H54 (cell line): ENCODE results near the gene NRAP.

Experiments used
- DNase-seq: peaks from one replicate; pipeline ENCODE4 v3.0.0; 2011; ENCODE audit warnings: low spot score, mixed read lengths; ENCODE audit not compliant: insufficient read length
- FAIRE-seq: peaks from 3 replicates; lab custom pipeline; 2011; peaks lifted over from hg19 to GRCh38; lab: Jason Lieb, UNC
- POLR2A ChIP-seq: IDR thresholded peaks from 2 replicates; pipeline ENCODE4 v1.6.1; 2011; ENCODE audit warnings: low read depth, mild to moderate bottlenecking, low read length

Gene NRAP

DNA sequence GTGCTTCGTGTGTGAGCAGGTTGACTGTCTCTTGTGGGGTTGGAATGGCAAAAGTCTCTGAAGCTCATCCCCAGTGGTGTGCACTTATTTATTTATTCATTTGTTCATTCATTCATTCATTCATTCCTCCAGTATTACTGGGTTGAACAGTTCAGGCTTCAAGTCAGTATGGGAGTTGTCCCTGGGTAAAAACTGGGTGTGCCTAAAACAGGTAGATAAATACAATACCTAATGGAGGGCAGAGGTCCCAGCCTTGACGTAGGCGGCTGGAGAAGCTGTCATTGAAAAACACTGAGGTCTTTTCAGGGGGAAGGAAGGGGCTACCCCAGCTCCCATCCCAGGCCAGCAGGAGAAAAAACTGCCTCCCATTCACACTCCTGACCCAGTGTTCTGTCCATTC is 26.9 kb upstream of the NRAP start:
- TF ChIP-seq POLR2A: no peak
- DNase-seq (no peak), FAIRE-seq (no peak)

DNA sequence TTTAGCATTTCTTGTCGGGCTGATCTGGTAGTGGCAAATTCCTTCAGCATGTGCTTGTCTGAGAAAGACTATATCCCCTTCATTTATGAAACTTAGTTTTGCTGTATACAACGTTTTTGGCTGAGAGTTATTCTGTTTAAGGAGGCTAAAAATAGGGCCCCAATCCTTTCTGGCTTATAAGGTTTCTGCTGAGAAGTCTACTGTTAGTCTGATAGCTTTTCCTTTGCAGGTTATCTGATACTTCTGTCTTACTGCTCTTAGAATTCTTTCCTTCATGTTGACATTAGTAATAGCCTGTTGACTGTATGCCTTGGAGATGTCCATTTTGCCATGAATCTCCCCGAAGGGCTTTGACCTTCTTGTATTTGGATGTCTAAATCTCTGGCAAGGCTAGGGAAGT is 25.7 kb upstream of the NRAP start:
- FAIRE-seq (no peak), DNase-seq (no peak)
- no peak for TF ChIP-seq POLR2A

- DNase-seq (no peak), FAIRE-seq (no peak)
- TF ChIP-seq POLR2A: no peak
Observed at GRCh38 chr10:113689057-113689456, 25.2 kb upstream of the NRAP start.

GRCh38 chr10:113687037-113687436 is 23.2 kb upstream of the NRAP start:
- no peak for FAIRE-seq

GRCh38 chr10:113686028-113686427 is 22.2 kb upstream of the NRAP start:
- TF ChIP-seq POLR2A: no peak
- FAIRE-seq: no peak
- no peak for DNase-seq

More at GRCh38 chr10:113687037-113687436, 23.2 kb upstream of the NRAP start:
- no peak for TF ChIP-seq POLR2A
- no peak for DNase-seq

- DNase-seq: no peak
- no peak for FAIRE-seq
- no peak for TF ChIP-seq POLR2A
Observed at GRCh38 chr10:113683300-113683699, 19.5 kb upstream of the NRAP start.

DNA sequence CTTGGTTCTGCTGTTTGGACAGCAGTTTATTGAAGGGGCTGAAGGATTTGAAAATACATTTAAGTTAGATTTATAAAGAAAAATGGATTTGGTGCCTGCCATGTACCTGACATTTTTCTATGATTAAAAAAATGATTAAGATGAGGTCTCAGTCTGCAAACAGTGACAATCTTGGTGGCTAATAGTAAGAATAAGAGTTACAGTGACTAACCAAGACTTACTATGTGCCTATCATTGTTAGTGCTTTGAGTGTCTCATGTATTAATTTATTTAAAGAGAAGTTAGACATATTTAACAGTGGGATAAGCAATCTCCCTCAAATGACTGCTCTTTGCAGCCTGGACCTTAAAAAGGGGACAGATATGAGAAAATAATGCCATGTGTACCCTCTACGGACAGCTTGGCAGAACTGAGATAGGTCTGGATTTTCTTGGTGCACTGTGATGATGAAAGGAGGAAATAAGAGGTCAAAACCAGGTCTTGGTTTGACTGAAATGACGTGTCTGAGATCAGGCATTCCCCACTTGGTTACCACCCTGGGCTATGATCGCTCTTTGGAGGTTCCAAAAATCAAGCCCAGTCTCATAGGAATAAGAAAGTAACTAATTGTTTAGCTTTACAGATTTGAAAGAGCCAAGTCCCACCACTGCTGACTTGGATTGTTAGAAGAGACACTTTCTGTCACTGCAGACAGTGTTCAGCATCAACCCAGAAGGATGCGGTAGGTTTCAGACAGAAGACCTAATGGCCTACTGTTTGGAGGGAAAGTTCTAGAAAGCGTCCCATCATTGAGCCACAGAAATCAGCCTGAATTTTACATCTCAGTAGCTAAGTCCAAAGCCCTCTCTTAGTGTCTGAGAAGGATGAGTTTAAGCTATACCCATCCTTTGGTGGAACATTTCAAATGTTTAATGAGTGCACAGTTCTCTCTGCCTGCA is 18.0 kb upstream of the NRAP start:
- FAIRE-seq (no peak), DNase-seq (no peak)
- TF ChIP-seq POLR2A: no peak

DNA sequence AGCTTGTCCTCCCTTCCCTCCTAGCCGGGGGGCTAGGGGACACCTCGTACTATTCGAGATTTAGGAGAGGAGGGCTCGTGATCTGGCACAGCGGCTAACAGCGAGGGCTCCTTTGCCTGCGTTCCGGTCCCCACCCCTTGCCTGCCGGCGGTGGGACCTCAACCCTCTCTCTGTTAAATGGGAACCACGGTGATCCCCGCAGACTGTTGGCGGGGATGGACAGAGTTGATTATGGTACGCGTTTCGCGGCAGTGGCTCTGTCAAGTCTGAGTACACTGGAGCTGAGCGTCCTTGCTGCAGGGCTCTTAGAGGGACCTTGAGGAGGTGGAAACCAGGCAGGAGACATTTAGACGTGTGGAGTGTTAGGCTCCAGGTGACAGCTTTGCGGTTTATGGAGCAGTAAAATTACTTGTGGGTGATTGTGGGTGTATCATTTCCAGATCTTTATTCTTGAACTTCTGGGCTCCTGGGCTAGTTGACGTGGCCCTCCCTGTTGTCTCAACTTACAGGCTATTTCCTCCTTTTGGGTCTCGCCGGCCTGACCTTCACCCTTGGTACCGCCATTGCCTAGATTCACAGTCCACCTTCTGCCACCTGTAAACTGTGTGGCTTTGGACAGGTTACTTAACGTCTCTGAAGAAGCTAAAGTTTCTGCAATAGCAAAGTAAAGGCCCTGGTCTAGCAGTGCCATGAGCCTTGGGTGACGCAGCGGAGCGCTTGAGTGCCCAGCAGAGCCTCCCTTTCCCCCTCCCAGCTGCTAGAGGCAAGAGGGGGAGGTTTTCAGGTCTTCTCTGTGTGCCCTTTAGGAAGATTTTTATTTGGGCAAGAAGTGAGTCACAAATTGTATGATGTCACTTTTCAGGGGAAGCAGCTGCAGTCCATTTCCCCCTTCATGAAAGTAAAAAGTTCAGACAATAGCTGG is 16.6 kb upstream of the NRAP start:
- DNase-seq (peak; percentile 34), FAIRE-seq (no peak)
- no peak for TF ChIP-seq POLR2A

DNA sequence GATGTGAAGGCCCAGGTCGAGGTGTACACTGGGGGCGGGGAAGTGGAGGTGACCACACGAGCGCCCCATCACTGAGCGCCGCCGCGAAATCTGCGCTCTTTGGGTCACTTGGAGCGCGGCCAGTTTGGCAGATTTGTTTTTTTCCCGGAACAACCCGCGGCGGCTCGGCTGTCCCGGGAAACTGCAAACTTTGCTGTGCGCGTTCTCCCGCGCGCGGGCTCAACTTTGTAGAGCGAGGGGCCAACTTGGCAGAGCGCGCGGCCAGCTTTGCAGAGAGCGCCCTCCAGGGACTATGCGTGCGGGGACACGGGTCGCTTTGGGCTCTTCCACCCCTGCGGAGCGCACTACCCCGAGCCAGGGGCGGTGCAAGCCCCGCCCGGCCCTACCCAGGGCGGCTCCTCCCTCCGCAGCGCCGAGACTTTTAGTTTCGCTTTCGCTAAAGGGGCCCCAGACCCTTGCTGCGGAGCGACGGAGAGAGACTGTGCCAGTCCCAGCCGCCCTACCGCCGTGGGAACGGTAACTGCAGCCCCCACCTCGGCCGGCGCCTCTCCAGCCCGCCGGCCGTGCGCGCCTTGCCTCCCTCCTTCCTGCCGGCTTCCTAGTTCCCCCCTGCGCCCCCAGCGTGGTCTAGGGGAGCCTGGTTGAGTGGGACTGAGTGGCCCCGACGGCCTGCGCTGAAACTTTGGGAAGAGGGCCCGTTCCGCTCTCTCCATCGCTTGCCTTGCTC is 15.8 kb upstream of the NRAP start, which contains the start of gene CASP7:
Gene CASP7 (plus strand): TSS at position 450 of the 727 bp plus-strand sequence. CDS start 17,582 bp downstream, outside the sequence.
- peak; percentile 50 for TF ChIP-seq POLR2A
- DNase-seq (peak; percentile 58), FAIRE-seq (no peak)

DNA sequence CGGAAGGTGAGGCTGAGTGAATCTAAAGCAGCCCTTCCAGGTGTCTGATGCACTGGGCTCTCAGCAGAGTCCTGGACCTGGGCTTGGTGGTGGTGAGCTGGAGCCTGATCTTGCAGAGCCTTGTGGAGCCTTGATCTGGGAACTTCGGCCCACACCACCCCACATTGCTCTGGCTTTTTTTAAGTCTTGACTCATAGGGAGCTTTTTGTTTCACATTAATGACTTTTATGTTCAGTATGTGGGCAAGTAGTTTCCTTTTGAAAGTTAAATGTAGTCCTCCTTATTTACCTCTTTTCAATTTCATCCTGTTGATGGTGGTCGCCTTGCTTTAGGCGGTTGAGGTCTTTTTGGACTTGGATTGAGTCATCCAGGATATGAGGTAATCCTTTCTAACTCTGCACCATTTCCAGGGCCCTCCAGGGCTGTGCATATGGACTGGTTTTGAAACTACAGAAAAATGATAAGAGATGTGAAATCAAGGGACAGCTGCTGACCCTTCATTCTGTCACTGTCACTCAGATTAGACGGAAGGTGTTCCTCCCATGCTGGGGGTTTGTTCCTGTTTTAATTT is 2.9 kb upstream of the NRAP start:
- no peak for TF ChIP-seq POLR2A
- no peak for FAIRE-seq
- no peak for DNase-seq

DNA sequence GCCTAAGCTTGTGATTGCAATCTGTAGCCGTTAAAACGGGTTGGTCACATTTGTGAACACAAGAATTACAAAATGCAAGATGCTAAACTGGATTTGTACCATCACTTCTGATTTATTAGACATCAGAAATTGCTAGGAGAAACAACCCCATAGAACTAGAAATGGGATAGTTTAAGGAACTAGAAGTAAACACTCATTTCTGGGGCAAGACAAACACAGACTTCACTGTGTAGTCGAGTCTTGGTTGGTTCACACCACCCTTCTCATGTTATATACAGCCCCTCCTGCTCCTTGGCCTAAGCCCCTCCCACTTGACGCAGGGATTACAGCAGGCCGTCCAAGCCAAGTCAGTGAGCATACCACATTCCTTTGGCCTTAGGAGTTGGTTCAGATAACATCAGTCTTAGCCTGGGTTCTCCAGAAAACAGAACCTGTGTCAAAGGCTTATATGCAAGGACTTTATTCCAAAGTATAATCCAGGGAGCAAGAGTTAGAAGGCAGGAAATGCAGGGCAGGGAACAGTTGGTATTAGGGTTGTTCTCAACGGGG is 2.0 kb upstream of the NRAP start:
- FAIRE-seq (no peak), DNase-seq (no peak)
- no peak for TF ChIP-seq POLR2A

GRCh38 chr10:113665352-113665751 is 1.5 kb upstream of the NRAP start:
- TF ChIP-seq POLR2A: no peak
- FAIRE-seq: no peak
- no peak for DNase-seq

- FAIRE-seq (no peak), DNase-seq (no peak)
- no peak for TF ChIP-seq POLR2A
Observed at GRCh38 chr10:113663142-113663541, 699 bp downstream of the NRAP start.

DNA sequence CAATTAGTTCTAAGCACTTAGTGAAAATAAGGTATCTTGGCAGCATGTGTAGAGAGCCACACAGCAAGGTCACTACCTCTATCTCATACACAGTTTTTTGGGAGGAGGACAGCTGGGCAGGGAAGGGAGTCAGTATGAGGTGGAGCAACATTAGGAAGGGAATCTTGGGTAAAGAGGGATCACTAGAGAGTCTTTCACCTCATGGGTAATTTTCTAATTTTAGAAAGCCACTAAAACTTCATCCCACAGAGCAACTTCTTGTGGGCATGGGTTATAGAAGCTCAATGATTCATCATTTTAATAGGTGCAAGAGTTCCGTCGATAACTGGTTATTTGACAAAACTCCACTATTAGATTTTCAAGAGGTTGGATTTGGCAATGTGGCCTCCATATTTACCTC is 2.5 kb downstream of the NRAP start:
- no peak for DNase-seq
- FAIRE-seq: no peak
- no peak for TF ChIP-seq POLR2A
